ENCODE data around the gene WLS. TPM values are rescaled to one million over a fixed set of nuclear protein-coding genes. Genes with fewer than 3 reads are reported as not detected.

WLS gene
- total RNA-seq, 8 experiments from 2014 or later: 13.4 to 430 (median 75.4) TPM

Other genes starting within 250 kb of the WLS start
- 10 to 100 TPM in 2 of 8 experiments, 1 to 10 TPM in 4, under 1 TPM in 2; 0.47 to 26.2 (median 2.3) TPM for gene DIRAS3, start 181.9 kb downstream of the WLS start, total RNA-seq
- 10 to 100 TPM in 1 of 8 experiments, 1 to 10 TPM in 1, not detected in 6; 1.2 to 17.0 TPM for gene RPE65, start 217.4 kb upstream of the WLS start, total RNA-seq